K562 (cell line): ENCODE data around the gene GRM2. TPM values are rescaled to one million over a fixed set of nuclear protein-coding genes. Genes with fewer than 3 reads are reported as not detected.

ENCODE experiments used
- ATAC-seq: fragments of 200-7000 bp; cut with Tn5 transposase; 3 replicates; pipeline ENCODE4 v1.9.1; 2020; ENCODE audit warnings: moderate library complexity
- BruUV-seq: library from RNA; stranded (reverse); fragments of 400-500 nt; replicated peaks from 2 replicates; lab custom pipeline; 2021; lab: Mats Ljungman, UMichigan
- CTCF ChIA-PET: fragments of 300-600 bp; formaldehyde crosslinking; extraction: SDS; loops from one replicate; lab custom pipeline; 2021; ENCODE audit warnings: low intra/inter-chr PET ratio; lab: Yijun Ruan, JAX
- POLR2A ChIA-PET: fragments of 300-600, 350-650 bp; sonication (Branson Sonifier 250); formaldehyde crosslinking; extraction: SDS; loops from one replicate; lab custom pipeline; 2021; ENCODE audit warnings: antibody characterized with exemption, inconsistent platforms; lab: Yijun Ruan, JAX
- DNase-seq, 4 experiments: peaks; one replicate each; pipeline versions ENCODE4 v3.0.0 to v3.0.0-alpha.2; 2011 to 2018; ENCODE audit warnings: low spot score in 3 of 4, mixed read lengths in 3 of 4; ENCODE audit errors: extremely low read depth in 1 of 4
- FAIRE-seq: peaks from 2 replicates; lab custom pipeline; 2011; peaks lifted over from hg19 to GRCh38; lab: Jason Lieb, UNC
- H2AFZ ChIP-seq: 2 replicates; pipeline ENCODE4 v1.6.0; 2011; ENCODE audit warnings: low read depth, low read length, control low read depth, inconsistent platforms
- H3K27ac ChIP-seq: fragments of 200-600 bp; 3 replicates; pipeline ENCODE4 v1.8.0; 2011; ENCODE audit warnings: low read depth, mild to moderate bottlenecking, control low read depth, inconsistent platforms, low read length, moderate library complexity, mixed read lengths; ENCODE audit errors: extremely low read depth
- H3K27me3 ChIP-seq, 2 experiments: fragments of 300-600 bp in 1 of 2; 2 replicates in 1 of 2; 3 replicates in 1 of 2; pipeline versions ENCODE4 v1.6.0 to v1.8.0; 2011; ENCODE audit warnings: inconsistent platforms in 2 of 2, low read length in 2 of 2, mild to moderate bottlenecking in 1 of 2, mixed read lengths in 1 of 2, moderate library complexity in 1 of 2; ENCODE audit not compliant: control insufficient read depth in 2 of 2, insufficient read depth in 2 of 2
- H3K36me3 ChIP-seq: fragments of 300-600 bp; 3 replicates; pipeline ENCODE4 v1.8.0; 2011; ENCODE audit warnings: mild to moderate bottlenecking, low read length, inconsistent platforms; ENCODE audit not compliant: control insufficient read depth, insufficient read depth
- H3K4me1 ChIP-seq, 2 experiments: fragments of 200-600 bp in 1 of 2; replicated peaks in 1 of 2; 2 replicates in 1 of 2; 3 replicates in 1 of 2; pipeline versions ENCODE4 v1.5.1 to v1.8.0; 2011; ENCODE audit warnings: inconsistent platforms in 2 of 2, low read length in 2 of 2, mild to moderate bottlenecking in 1 of 2, mixed read lengths in 1 of 2, moderate library complexity in 1 of 2; ENCODE audit not compliant: control insufficient read depth in 2 of 2, insufficient read depth in 2 of 2
- H3K4me2 ChIP-seq: 2 replicates; pipeline ENCODE4 v1.6.1; 2011; ENCODE audit warnings: low read length, control low read depth, inconsistent platforms, mixed read lengths; ENCODE audit not compliant: insufficient read depth
- H3K4me3 ChIP-seq: fragments of 200-600 bp; sonication (generic), shearing (Covaris generic); 2 replicates; pipeline ENCODE4 v1.5.1; 2016; ENCODE audit warnings: control low read depth, inconsistent platforms
- H3K79me2 ChIP-seq: fragments of 200-600 bp; 3 replicates; pipeline ENCODE4 v1.8.0; 2011; ENCODE audit warnings: low read length, inconsistent platforms; ENCODE audit not compliant: control insufficient read depth, insufficient read depth
- H3K9ac ChIP-seq, 2 experiments: 2 replicates each; pipeline versions ENCODE4 v1.6.0 to v1.6.1; 2011; ENCODE audit warnings: low read depth in 2 of 2, low read length in 2 of 2, control low read depth in 1 of 2, inconsistent platforms in 1 of 2, mild to moderate bottlenecking in 1 of 2, mixed read lengths in 1 of 2; ENCODE audit not compliant: insufficient read depth in 1 of 2
- H3K9me1 ChIP-seq: one replicate; pipeline ENCODE4 v1.6.0; 2011; ENCODE audit warnings: inconsistent platforms, mild to moderate bottlenecking, low read length, moderate library complexity; ENCODE audit not compliant: control insufficient read depth, insufficient read depth
- H3K9me3 ChIP-seq: replicated peaks from 2 replicates; pipeline ENCODE4 v1.5.1; 2011; ENCODE audit warnings: low read depth, low read length, inconsistent platforms; ENCODE audit not compliant: control insufficient read depth, insufficient read depth
- H4K20me1 ChIP-seq: replicated peaks from 2 replicates; pipeline ENCODE4 v1.6.1; 2011; ENCODE audit warnings: low read length, inconsistent platforms, mixed read lengths; ENCODE audit not compliant: control insufficient read depth, insufficient read depth
- ARID2 ChIP-seq: fragments of 450-650 bp; IDR thresholded peaks from 2 replicates; pipeline ENCODE4 v1.6.1; 2017; ENCODE audit warnings: antibody characterized with exemption, mild to moderate bottlenecking
- EP300 ChIP-seq: IDR thresholded peaks from 2 replicates; pipeline ENCODE4 v1.6.1; 2012; ENCODE audit warnings: low read length, improper control_type of control experiment
- HNRNPUL1 ChIP-seq: fragments of 200-400 bp; formaldehyde crosslinking; IDR thresholded peaks from 2 replicates; pipeline ENCODE4 v1.6.1; 2017; ENCODE audit warnings: low read length
- KLF16 ChIP-seq: IDR thresholded peaks from 2 replicates; pipeline ENCODE4 v1.6.1; 2016; ENCODE audit warnings: antibody characterized with exemption
- MAZ ChIP-seq, 2 experiments: fragments of 450-650 bp in 1 of 2; sonication (generic) in 1 of 2; formaldehyde crosslinking; IDR thresholded peaks in 1 of 2; conservative IDR thresholded peaks in 1 of 2; 2 replicates each; pipeline versions ENCODE4 v1.4.0 to v1.5.0; 2020; ENCODE audit warnings: mild to moderate bottlenecking in 1 of 2, missing genetic modification reagents in 1 of 2
- MEF2A ChIP-seq: IDR thresholded peaks from 2 replicates; pipeline ENCODE4 v1.6.1; 2011; ENCODE audit warnings: low read depth, mild to moderate bottlenecking, low read length, moderate library complexity; ENCODE audit not compliant: control insufficient read depth
- RAD51 ChIP-seq: fragments of 450-650 bp; IDR thresholded peaks from 2 replicates; pipeline ENCODE4 v1.7.1; 2016; ENCODE audit warnings: low read depth, mild to moderate bottlenecking, borderline replicate concordance
- RB1 ChIP-seq: fragments of 450-650 bp; IDR thresholded peaks from 2 replicates; pipeline ENCODE4 v1.6.1; 2017; ENCODE audit warnings: low read depth, mild to moderate bottlenecking
- ZBTB11 ChIP-seq, 3 experiments: fragments of 200-800 bp in 1 of 3; fragments of 250-450 bp in 1 of 3; fragments of 450-650 bp in 1 of 3; sonication (Bioruptor Pico) in 1 of 3; sonication (Bioruptor generic) in 1 of 3; formaldehyde crosslinking in 1 of 3; IDR thresholded peaks; 2 replicates each; pipeline versions ENCODE4 v1.6.1 to v1.8.0; 2016 to 2022; ENCODE audit warnings: mild to moderate bottlenecking in 2 of 3, missing genetic modification characterization in 2 of 3, missing compliant biosample characterization in 1 of 3, moderate library complexity in 1 of 3
- WGBS: fragments of 100-300 bp; shearing (Covaris generic); methylation state at CpG from one replicate; pipeline ENCODE4 v1.1.6; 2016; ENCODE audit warnings: low coverage, mixed read lengths; ENCODE audit not compliant: insufficient coverage; ENCODE audit errors: missing lambda C conversion rate; 5-methylcytosine and 5-hydroxymethylcytosine counted together
- in situ Hi-C: fragments of 300-500 bp; cut with MboI; formaldehyde crosslinking; loops from 4 replicates; pipeline ENCODE4 v1.15.0; 2018; ENCODE audit warnings: inconsistent platforms, mixed read lengths
- intact Hi-C: fragments of 100-400 bp; cut with micrococcal nuclease; formaldehyde crosslinking; loops from 2 replicates; pipeline ENCODE4 v1.14.2; 2022
- polyA plus RNA-seq, 8 experiments: library from polyadenylated mRNA; depleted of rRNA in 4 of 8; stranded (reverse) in 5 of 8; unstranded in 3 of 8; fragments of >200 nt; fragmentation: Nextera tagmentation in 2 of 8; fragmentation: Illumina TruSeq in 1 of 8; extraction: Ambion mirVana in 2 of 8; extraction: Trizol in 1 of 8; gene quantifications; 2 replicates each; pipeline versions ENCODE4 v1.2.1 to v1.2.3, GENCODE V29; 2011 to 2014; ENCODE audit warnings: inconsistent platforms in 1 of 8, missing spikeins in 1 of 8
- total RNA-seq, 7 experiments: library from RNA; depleted of rRNA in 6 of 7; stranded (reverse); fragments of >200 nt in 6 of 7; fragmentation: Illumina TruSeq in 2 of 7; extraction: Trizol in 2 of 7; gene quantifications; 2 replicates each; pipeline versions ENCODE4 v1.2.1 to v1.2.3, GENCODE V29; 2011 to 2021; ENCODE audit warnings: low replicate concordance in 1 of 7

GRM2 gene
- total and polyA plus RNA-seq, 9 of the 15 experiments (the other 6 are each of a cell fraction or from before 2014, with no cell fraction given) = not detected

GRCh38 chr3:51717947-51718346, 11.1 kb downstream of the GRM2 start:
- intact Hi-C loops = loop anchor here (5.0 kb wide), 1 partner anchor 84 kb away; no protein-coding TSS in a partner anchor
- no peak for ATAC-seq
- Histone ChIP-seq H2AFZ (no peak overlapping the region), H3K36me3 (no peaks in the 10 kb centered on the region)
- TF ChIP-seq RAD51 = no peak
- TF ChIP-seq, all 486 proteins: peak for 0
- WGBS = 0% methylated on average over 6 of the region's 7 CpGs
- H3K4me3 ChIP-seq = no peak overlapping the region
- H3K27ac ChIP-seq = no peak overlapping the region
- BruUV-seq = no TSS peak
- FAIRE-seq = no peak
- H3K79me2 ChIP-seq = no peaks in the 10 kb centered on the region
- H3K9ac ChIP-seq = no peak overlapping the region
- CTCF ChIA-PET = no interaction called here
- DNase-seq = peak in 1 of 4 experiments; percentile 1
- H3K4me2 ChIP-seq = no peak overlapping the region
- peaks cover 0 to 42% of the 10 kb centered on the region in 2 experiments; a peak in 4 of 5 replicates for H3K27me3 ChIP-seq
- H3K9me3 ChIP-seq = no peaks in the 10 kb centered on the region
- POLR2A ChIA-PET = no interaction called here
- no peaks in the 10 kb centered on the region; a peak in 1 of 5 replicates for H3K4me1 ChIP-seq
- in situ Hi-C loops = no loop called here
- H3K9me1 ChIP-seq = no peaks in the 10 kb centered on the region
- H4K20me1 ChIP-seq = no peaks in the 10 kb centered on the region

- POLR2A ChIA-PET = interaction anchor here (0.6 kb wide), 2 partner anchors 85 to 331 kb away, joined by 3 read pairs; no protein-coding TSS in a partner anchor
- intact Hi-C loops = loop anchor here (5.0 kb wide), 1 partner anchor 84 kb away; no protein-coding TSS in a partner anchor
- TF ChIP-seq HNRNPUL1 (no peak), RAD51 (no peak), ZBTB11 (CRISPR knock-in tag; IDR thresholded peaks at IDR 0.05) (no peak), EP300 (no peak), KLF16 (peak; percentile 40; the same call in 1 of the 2 replicates), RB1 (peak; percentile 29; the same call in 1 of the 2 replicates), ARID2 (no peak), MEF2A (no peak), MAZ (CRISPR knock-in tag; conservative IDR thresholded peaks at IDR 0.05 in 1 of 2, IDR thresholded peaks at IDR 0.05 in 1 of 2) (0 out of 4 replicates have a peak, but pooled peaks of 1 of the 2 experiments have one; percentile 20)
These were observed 11.9 kb downstream of the GRM2 start for GRCh38 chr3:51718547-51719409.

More at GRCh38 chr3:51718547-51719409, 11.9 kb downstream of the GRM2 start:
- in situ Hi-C loops = no loop called here
- peak; percentile 91 for ATAC-seq
- H3K4me3 ChIP-seq = no peak overlapping the region
- H2AFZ ChIP-seq = no peak overlapping the region
- 2% methylated on average over 14 of the region's 16 CpGs for WGBS
- no peak overlapping the region for H3K9ac ChIP-seq
- H4K20me1 ChIP-seq = no peaks in the 10 kb centered on the region
- BruUV-seq = no TSS peak
- H3K9me3 ChIP-seq = no peaks in the 10 kb centered on the region
- H3K27me3 ChIP-seq = peaks cover 0 to 38% of the 10 kb centered on the region in 2 experiments; a peak in 4 of 5 replicates
- H3K36me3 ChIP-seq = no peaks in the 10 kb centered on the region
- H3K79me2 ChIP-seq = no peaks in the 10 kb centered on the region
- peak; percentile 51 to 62 (median 58) for DNase-seq
- H3K4me2 ChIP-seq = no peak overlapping the region
- CTCF ChIA-PET = interaction anchor here (1.2 kb wide), 1 partner anchor 426 kb away, joined by 3 read pairs; no protein-coding TSS in a partner anchor
- no peaks in the 10 kb centered on the region for H3K9me1 ChIP-seq
- H3K27ac ChIP-seq = no peak overlapping the region
- no peaks in the 10 kb centered on the region; a peak in 1 of 5 replicates for H3K4me1 ChIP-seq
- FAIRE-seq = no peak
